GM21737 (cell line): ENCODE measurements around the gene PROM1.

Source experiments
- ATAC-seq: cut with Tn5 transposase; IDR thresholded peaks from one replicate; pipeline ENCODE4 v1.9.1; 2021; ENCODE audit warnings: mild to moderate bottlenecking, moderate library complexity; ENCODE audit not compliant: unreplicated experiment

Gene PROM1

GRCh38 chr4:16083241-16084191 is at the start of gene PROM1:
TSS of gene PROM1 (minus strand) at chr4:16084023. CDS start at chr4:16075906, 8,117 bp downstream.
- no peak for ATAC-seq

GRCh38 chr4:16133406-16133805 is 49.6 kb upstream of the PROM1 start:
- ATAC-seq: no peak

- ATAC-seq: no peak
Measured at GRCh38 chr4:16131293-16131692, 47.5 kb upstream of the PROM1 start.

GRCh38 chr4:16129336-16129735 is 45.5 kb upstream of the PROM1 start:
- no peak for ATAC-seq

GRCh38 chr4:16126714-16127113 is 42.9 kb upstream of the PROM1 start:
- ATAC-seq: no peak

GRCh38 chr4:16125571-16126445 is 42.0 kb upstream of the PROM1 start:
- ATAC-seq: no peak

- no peak for ATAC-seq
Measured at GRCh38 chr4:16124232-16124631, 40.4 kb upstream of the PROM1 start.

- ATAC-seq: no peak
Measured at GRCh38 chr4:16123356-16124084, 39.7 kb upstream of the PROM1 start.

- no peak for ATAC-seq
Measured at GRCh38 chr4:16122784-16123183, 39.0 kb upstream of the PROM1 start.

GRCh38 chr4:16122308-16122711 is 38.5 kb upstream of the PROM1 start:
- no peak for ATAC-seq

- no peak for ATAC-seq
Measured at GRCh38 chr4:16120720-16121119, 36.9 kb upstream of the PROM1 start.

GRCh38 chr4:16119981-16120380 is 36.2 kb upstream of the PROM1 start:
- no peak for ATAC-seq

- no peak for ATAC-seq
Measured at GRCh38 chr4:16118090-16118489, 34.3 kb upstream of the PROM1 start.

- no peak for ATAC-seq
Measured at GRCh38 chr4:16117164-16117563, 33.3 kb upstream of the PROM1 start.

- no peak for ATAC-seq
Measured at GRCh38 chr4:16116493-16116990, 32.7 kb upstream of the PROM1 start.

GRCh38 chr4:16116019-16116418 is 32.2 kb upstream of the PROM1 start:
- no peak for ATAC-seq

GRCh38 chr4:16114546-16114945 is 30.7 kb upstream of the PROM1 start:
- ATAC-seq: no peak

GRCh38 chr4:16113741-16114140 is 29.9 kb upstream of the PROM1 start:
- ATAC-seq: no peak

GRCh38 chr4:16111533-16111932 is 27.7 kb upstream of the PROM1 start:
- ATAC-seq: no peak

GRCh38 chr4:16110661-16111290 is 27.0 kb upstream of the PROM1 start:
- no peak for ATAC-seq
